ENCODE data around the gene RNF2.
"Not testable (repeated sequence)": the region's sequence is repeated elsewhere in the genome, so short reads cannot be mapped to it uniquely, and the experiment has no call there.

Gene RNF2

GRCh38 chr1:185050823-185051451, 5.6 kb downstream of the RNF2 start:
- DNase-seq (ENCODE audit: low read depth) = no peak

DNA sequence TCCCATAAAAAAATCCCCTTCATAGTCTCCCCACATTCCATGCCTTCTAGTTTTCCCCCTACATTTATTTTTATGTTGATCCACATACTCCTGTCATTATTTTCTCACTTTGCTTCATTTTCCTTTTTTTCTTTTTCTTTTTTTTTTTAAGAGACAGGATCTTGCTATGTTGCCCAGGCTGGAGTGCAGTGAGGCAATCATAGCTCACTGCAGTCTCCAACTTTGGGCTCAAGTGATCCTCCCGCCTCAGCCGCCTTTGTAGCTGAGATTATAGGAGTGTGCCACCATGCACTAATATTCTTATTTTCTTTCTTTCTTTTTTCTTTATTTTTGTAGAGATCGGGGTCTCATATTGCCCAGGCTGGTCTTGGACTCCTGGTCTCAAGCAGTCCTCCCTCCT, 7.8 kb downstream of the RNF2 start:
- no peak for DNase-seq (ENCODE audit: low read depth)

GRCh38 chr1:185054365-185055060, 9.2 kb downstream of the RNF2 start:
- DNase-seq (ENCODE audit: low read depth) = no peak

DNA sequence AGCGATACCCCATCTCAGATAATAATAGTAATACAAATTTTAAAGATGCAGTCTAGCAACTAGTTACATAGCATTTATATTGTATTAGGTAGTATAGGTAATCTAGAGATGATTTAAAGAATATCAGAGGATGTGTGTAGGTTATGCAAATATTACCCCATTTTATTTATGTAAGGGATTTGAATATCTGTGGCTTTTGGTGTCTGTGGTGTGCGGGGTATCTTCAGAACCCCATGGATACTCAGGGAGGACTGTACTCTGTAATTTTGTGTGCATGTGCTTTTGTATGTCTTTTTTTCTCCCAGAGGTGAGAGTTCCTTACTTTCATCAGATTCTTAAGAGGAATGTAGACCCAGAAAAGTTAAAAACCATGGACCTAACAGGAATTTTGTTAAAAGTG, 12.8 kb downstream of the RNF2 start:
- DNase-seq (ENCODE audit: low read depth) = no peak

DNA sequence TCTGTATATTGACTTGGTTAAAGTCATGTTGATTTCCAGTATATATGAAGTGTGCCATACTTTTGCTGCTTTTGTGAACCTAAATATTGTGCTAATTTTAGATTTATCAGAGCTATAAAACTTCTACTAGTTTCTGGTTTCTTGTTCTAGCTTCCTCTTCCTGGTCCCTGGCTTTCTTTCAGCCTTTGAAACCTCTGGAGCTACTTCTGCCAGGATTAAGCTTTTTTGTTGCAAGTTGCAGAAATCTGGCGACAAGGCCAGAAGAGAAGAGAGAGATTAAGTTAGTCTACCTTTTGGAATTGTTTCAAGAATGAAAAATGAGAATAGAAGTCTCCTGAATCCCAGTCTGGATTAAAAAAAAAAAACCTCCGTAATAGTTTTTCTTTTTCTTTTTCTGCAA, 13.5 kb downstream of the RNF2 start:
- no peak for DNase-seq (ENCODE audit: low read depth)

DNA sequence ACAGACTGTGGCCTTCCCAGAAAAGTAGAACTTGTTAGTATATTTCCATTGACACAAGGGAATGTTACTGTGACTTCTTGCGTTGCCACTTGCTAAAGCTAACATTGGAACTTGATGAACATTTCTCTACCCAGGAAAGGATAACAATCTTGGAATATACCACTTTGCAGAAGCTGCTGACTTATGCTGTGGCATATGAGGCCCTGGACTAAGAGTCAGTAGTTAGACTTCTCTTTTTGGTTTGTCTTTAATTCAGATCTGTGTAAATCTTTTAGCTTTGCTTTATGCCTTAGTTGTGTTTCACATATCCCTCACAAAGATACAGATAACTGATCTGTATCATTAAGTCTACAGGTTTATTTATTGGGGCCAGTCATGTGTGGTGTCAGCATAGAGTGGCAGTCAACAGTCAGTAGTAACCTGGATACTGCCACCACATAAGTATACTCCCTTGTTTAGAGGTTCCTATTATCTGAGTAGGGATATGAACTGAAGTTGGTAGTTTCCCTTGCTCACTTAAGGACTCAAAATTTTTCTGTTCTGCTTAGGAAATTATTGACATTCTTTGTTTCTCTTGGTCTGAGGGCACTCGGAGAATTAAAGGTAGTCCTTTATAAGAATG, 14.7 kb downstream of the RNF2 start:
- no peak for DNase-seq (ENCODE audit: low read depth)

- no peak for DNase-seq (ENCODE audit: low read depth)
These were observed 17.5 kb downstream of the RNF2 start for GRCh38 chr1:185062710-185063370.

GRCh38 chr1:185063719-185064118, 18.4 kb downstream of the RNF2 start:
- DNase-seq (ENCODE audit: low read depth) = no peak

DNA sequence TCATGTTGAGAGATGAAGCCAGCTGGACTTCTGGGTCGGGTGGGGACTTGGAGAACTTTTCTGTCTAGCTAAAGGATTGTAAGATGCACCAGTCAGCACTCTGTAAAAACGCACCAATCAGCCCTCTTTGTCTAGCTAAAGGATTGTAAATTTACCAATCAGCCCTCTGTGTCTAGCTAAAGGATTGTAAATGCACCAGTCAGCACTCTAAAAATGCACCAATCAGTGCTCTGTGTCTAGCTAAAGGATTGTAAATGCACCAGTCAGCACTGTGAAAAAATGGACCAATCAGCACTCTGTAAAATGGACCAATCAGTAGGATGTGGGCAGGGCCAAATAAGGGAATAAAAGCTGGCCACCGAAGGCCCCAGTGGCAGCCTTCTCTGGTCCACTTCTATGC, 19.6 kb downstream of the RNF2 start:
- DNase-seq (ENCODE audit: low read depth) = not testable (repeated sequence)

DNA sequence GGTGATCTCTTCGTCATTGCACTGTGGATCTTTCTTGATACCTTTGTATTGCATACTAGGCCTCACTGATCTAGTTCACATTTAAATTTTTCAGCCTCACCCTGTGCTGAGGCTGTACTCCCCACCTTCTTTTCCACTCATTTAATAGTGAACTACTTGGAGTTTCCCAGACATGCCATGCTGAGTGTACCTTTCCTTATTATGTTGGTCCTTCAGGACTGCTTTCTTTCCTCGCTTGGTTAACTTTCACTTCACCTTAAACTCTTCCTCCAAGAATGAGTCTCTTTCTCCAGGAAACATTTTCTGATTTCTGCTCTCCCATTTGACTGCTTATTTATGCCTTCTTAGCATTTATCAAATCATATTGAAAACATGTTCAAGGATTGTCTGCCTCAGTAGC, 20.8 kb downstream of the RNF2 start:
- no peak for DNase-seq (ENCODE audit: low read depth)

GRCh38 chr1:185068341-185068740, 23.0 kb downstream of the RNF2 start:
- DNase-seq (ENCODE audit: low read depth) = no peak

GRCh38 chr1:185069202-185069772, 23.9 kb downstream of the RNF2 start:
- DNase-seq (ENCODE audit: low read depth) = no peak

DNA sequence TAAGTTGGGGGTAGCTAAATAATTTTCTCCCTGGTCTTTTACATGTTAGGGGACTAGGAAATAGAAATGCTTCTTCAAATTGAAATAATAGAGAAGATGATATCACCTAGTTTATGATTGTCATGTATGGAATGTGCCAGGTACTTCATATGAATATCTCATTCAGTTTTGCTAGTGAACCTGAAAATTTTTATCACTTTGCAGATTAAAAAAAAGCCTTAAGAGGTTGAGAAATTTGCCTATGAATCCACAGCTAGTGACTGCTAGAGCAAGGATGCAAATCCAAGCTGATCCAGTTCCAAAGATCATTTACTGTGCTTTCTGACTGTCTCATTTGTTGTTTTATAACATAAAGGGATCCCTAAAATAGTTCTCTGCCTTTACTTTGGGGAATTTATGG, 24.7 kb downstream of the RNF2 start:
- DNase-seq (ENCODE audit: low read depth) = no peak

DNA sequence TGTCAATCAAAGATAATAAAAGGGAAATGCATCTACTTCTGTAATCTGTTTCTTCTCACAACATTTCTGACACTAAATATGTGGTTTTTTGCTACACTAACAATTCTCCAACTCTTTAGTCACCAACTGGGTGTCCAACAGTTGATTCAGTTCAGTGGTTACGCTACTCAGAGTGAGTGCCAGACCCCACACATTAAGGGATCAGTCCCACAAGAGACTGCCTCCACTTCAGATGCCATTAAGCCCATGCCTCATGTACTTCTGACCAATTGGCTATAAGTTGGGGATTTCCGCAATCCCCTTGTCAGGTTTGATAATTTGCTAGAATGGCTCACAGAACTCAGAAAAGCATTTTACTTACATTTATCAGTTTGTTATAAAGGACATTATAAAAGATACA, 28.4 kb downstream of the RNF2 start:
- no peak for DNase-seq (ENCODE audit: low read depth)

DNA sequence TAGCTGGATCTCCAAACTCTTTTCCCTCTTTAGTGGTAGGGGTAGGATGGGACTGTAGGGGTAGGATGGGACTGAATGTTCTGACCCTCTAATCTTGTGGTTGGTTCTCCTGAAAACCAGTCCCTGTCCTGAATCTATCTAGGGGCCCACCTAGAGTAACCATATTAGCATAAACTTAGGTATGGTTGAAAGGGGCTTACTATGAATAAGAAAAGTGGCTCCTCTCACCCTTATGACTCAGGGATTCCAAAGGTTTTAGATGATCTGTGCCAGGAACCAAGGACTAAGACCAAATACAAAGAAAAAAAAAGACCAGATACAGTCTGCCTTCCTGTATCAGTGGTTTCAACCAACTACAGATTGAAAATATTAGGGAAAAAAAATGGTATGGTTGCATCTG, 28.9 kb downstream of the RNF2 start:
- DNase-seq (ENCODE audit: low read depth) = no peak

GRCh38 chr1:185075476-185075875, 30.1 kb downstream of the RNF2 start:
- DNase-seq (ENCODE audit: low read depth) = no peak

- DNase-seq (ENCODE audit: low read depth) = no peak
These were observed 32.0 kb downstream of the RNF2 start for GRCh38 chr1:185077374-185077773.

DNA sequence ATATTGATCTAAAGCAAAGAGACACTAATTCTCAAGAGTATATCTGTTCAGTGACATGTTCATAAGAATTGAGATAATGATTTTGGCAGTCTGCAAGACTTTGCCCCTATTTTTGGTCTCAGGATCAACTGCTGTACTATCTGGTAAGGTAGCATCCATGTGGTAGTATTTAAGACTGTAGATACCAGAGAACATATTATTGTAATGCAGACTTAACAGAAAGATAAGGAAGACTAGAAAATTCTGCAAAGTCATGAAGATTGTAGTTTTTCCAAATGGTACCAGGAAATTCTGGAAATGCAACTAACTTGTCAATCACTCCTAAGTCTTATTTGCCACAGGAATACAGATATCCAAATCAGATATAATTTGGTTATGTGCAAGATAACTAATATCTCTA, 35.1 kb downstream of the RNF2 start:
- DNase-seq (ENCODE audit: low read depth) = no peak

DNA sequence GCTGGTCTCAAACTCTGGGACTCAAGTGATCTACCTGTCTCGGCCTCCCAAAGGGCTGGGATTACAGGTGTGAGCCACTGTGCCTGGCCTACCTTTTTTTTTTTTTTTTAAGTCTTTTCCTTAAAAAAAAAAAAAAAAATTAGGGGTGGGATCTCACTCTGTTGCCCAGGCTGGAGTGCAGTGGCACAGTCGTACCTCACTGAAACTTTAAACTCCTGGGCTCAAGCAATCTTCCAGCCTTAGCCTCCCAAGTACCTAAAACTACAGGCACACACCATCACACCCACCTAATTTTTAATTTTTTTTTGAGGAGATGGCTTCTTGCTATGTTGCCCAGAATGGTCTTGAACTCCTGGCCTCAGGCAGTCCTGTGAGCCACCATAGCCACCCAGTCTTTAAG, 38.5 kb downstream of the RNF2 start:
- no peak for DNase-seq (ENCODE audit: low read depth)

DNA sequence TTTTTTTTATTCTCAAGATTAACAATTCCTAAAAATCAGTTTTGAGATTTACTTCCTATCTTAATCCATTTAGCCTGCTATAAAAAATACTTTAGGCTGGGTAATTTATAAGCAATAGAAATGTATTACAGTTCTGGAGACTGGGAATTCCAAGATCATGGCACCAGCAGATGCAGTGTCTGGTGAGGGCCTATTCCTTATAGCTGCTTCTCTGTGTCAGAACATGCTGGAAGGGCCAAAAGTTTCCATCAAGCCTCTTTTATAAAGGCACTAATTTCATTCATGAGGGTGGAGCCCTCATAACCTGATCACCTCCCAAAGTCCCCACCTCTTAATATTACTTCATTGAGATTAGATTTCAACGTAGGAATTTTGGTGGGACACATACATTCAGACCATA, 41.7 kb downstream of the RNF2 start:
- no peak for DNase-seq (ENCODE audit: low read depth)

DNA sequence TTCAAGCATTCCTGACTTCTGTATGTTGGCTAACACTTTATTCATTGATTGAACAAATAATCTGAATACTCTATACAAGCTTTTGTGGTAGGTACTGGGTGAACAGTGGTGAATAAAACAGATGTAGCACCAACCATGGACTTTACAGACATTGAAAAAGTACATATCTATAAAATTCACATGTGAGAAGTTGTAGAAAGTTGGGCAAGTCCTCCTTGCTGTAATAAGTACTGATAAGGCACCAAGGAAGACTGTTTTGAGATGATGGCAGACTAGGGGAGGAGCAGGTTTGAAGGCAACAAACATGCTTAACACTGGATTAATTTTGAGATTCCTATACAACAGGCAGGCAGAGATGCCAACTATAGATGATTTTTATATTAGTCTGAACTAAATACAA, 42.4 kb downstream of the RNF2 start:
- no peak for DNase-seq (ENCODE audit: low read depth)

- no peak for DNase-seq (ENCODE audit: low read depth)
These were observed 46.1 kb downstream of the RNF2 start for GRCh38 chr1:185091480-185091879.

GRCh38 chr1:185094761-185095160, 49.4 kb downstream of the RNF2 start:
- DNase-seq (ENCODE audit: low read depth) = no peak

Measured in T follicular helper cell (primary cell).